AG10803 (cell line): ENCODE measurements around the gene CLIC6.

Experiments used
- DNase-seq: peaks from one replicate; pipeline ENCODE4 v3.0.0; 2010; ENCODE audit warnings: low read depth
- H3K4me3 ChIP-seq: 2 replicates; pipeline ENCODE4 v1.5.1; 2011; ENCODE audit warnings: mild to moderate bottlenecking, low read length, control low read depth
- TF ChIP-seq, protein P1 (sequence below): conservative IDR thresholded peaks from 2 replicates; pipeline ENCODE4 v1.5.1; 2011; ENCODE audit warnings: mild to moderate bottlenecking, low read length, control low read depth, inconsistent platforms

The CLIC6 gene

DNA sequence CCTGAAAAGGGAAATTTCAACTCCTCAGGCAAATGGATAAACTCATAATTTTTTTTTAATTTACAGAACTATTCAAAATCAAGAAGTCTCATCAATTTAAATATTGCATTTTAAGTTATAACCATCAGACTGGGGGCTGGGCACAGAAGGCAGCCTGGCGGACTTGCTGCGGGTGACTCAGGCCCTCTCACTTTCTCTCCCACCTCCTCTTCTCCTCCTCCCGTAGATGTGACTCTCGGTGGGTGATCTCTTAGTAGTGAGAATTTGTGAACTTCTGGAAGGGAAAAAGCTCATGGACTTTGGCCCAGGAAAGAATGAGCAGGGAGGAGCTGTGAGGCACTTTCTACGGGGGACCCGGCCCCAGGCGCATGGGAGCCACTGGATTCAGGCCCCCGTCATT, 32.9 kb downstream of the CLIC6 start:
- DNase-seq, result peak; percentile 31
- no peak overlapping the region for H3K4me3 ChIP-seq
- TF ChIP-seq, protein P1, sequence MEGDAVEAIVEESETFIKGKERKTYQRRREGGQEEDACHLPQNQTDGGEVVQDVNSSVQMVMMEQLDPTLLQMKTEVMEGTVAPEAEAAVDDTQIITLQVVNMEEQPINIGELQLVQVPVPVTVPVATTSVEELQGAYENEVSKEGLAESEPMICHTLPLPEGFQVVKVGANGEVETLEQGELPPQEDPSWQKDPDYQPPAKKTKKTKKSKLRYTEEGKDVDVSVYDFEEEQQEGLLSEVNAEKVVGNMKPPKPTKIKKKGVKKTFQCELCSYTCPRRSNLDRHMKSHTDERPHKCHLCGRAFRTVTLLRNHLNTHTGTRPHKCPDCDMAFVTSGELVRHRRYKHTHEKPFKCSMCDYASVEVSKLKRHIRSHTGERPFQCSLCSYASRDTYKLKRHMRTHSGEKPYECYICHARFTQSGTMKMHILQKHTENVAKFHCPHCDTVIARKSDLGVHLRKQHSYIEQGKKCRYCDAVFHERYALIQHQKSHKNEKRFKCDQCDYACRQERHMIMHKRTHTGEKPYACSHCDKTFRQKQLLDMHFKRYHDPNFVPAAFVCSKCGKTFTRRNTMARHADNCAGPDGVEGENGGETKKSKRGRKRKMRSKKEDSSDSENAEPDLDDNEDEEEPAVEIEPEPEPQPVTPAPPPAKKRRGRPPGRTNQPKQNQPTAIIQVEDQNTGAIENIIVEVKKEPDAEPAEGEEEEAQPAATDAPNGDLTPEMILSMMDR, result no peak

- H3K4me3 ChIP-seq, result no peak overlapping the region
- peak; percentile 98 for DNase-seq
- TF ChIP-seq, protein P1, result peak; percentile 21; the same call in 1 of the 2 replicates
Observed at GRCh38 chr21:34702341-34703170, 33.8 kb downstream of the CLIC6 start.

DNA sequence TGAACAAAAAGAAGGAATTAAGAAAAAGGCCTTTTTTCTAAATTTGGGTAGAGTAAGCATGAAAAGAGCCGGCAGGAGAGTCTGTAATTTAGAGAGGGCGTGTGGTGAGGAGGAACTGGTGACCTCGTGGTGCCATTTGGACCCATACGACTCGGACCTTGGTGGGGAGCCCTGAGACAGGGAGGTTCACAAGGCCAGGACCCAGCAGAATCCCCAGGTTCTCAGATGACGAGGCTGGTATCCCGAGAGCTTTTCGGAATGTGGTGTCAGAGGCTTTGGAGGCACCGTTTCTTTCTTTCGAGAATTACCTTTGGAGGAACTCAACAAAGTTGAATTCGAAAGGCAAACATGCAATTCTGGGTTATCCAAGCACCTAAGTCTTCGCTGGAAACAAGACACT, 34.8 kb downstream of the CLIC6 start:
- TF ChIP-seq, protein P1, result no peak
- H3K4me3 ChIP-seq, result no peak overlapping the region
- DNase-seq, result no peak

- peak; percentile 92 for DNase-seq
- no peak overlapping the region for H3K4me3 ChIP-seq
- TF ChIP-seq, protein P1, result no peak
Observed at GRCh38 chr21:34704119-34704518, 35.3 kb downstream of the CLIC6 start.

DNA sequence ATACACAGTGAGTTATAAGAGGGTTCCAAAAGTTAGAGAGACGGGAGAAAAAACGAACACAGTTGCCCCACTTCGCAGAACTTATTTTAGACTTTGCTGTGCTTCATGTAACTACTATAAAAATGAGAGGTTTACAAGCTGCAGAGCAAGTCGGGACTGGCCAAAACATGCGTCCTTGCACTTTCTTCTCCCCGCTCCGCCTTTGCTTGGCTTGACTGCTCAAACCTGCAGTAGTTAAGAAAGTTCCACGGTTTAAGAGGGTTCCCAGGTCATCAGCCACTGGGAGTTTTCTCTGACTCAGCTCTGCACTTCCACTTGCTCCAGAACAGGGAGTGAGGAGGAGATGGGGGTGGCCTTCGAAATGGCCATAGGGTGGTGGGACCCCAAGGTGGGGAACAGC, 36.2 kb downstream of the CLIC6 start:
- DNase-seq, result no peak
- H3K4me3 ChIP-seq, result no peak overlapping the region
- TF ChIP-seq, protein P1, result no peak

GRCh38 chr21:34706337-34706736, 37.5 kb downstream of the CLIC6 start:
- DNase-seq, result no peak
- H3K4me3 ChIP-seq, result no peak overlapping the region
- TF ChIP-seq, protein P1, result no peak

GRCh38 chr21:34707876-34708325, 39.1 kb downstream of the CLIC6 start:
- H3K4me3 ChIP-seq, result no peak overlapping the region
- TF ChIP-seq, protein P1, result no peak
- DNase-seq, result no peak
